ENCODE measurements around the gene STK32C.

The STK32C gene

GRCh38 chr10:132187430-132188138, 120.2 kb downstream of the STK32C start:
- no peak for DNase-seq (ENCODE audit: low read depth)
- no peak overlapping the region for H3K4me3 ChIP-seq (ENCODE audit: low read length)
- TF ChIP-seq CTCF (IDR thresholded peaks at IDR 0.05; ENCODE audit: insufficient read depth, low read depth, low read length, missing control alignments), result no peak

DNA sequence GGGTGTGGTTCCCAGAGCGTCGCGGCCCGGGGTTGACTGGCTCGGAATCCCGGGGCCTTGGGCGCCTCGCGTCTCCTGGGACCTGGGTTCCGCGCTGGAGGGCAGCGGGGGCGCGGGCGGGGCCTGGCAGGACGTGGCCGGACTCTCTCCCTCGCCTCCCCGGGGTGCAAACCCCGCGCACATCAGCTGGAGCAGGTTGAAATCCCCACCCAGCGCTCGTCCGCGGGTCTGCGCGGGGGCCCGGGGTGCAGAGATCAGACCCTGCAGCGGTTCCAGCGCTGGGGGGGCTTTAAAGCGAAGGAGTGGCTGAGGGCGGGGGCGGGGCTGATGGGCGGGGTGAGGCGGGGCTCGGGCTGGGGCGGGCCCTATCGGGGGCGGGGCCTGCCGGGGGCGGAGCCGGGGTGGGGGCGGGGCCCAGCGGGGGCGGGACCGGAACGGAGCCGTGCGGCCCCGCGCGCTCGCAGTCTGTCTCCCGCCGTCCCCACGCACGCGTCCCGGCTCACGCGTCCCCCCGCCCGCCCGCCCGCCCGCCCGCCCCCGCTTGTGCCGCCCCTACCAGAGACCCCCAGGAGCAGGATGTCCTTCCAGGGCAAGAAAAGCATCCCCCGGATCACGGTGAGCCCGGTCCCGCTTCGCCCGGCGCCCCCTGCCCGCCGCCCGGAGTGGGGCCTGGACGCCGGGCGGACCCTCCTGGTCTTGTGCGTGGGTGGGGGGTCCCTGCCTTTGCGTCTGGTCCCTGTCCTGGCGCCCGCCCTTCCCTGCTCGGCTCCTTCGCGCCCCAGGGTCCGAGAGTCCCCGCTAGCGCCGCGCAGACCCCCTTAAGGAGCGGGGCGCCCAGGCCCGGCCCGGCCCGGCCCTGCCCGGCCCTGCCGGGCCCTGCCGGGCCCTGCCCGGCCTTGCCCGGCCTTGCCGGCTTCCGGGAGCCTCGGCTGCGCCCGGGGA, 121.0 kb downstream of the STK32C start, which contains the start of gene DPYSL4:
TSS of gene DPYSL4 (plus strand) at position 461 of the 942 bp plus-strand sequence. CDS start at position 577, 116 bp downstream.
- no peak for TF ChIP-seq CTCF (IDR thresholded peaks at IDR 0.05; ENCODE audit: insufficient read depth, low read depth, low read length, missing control alignments)
- no peak for DNase-seq (ENCODE audit: low read depth)
- H3K4me3 ChIP-seq (ENCODE audit: low read length), result no peak within 1 kb of the TSS

DNA sequence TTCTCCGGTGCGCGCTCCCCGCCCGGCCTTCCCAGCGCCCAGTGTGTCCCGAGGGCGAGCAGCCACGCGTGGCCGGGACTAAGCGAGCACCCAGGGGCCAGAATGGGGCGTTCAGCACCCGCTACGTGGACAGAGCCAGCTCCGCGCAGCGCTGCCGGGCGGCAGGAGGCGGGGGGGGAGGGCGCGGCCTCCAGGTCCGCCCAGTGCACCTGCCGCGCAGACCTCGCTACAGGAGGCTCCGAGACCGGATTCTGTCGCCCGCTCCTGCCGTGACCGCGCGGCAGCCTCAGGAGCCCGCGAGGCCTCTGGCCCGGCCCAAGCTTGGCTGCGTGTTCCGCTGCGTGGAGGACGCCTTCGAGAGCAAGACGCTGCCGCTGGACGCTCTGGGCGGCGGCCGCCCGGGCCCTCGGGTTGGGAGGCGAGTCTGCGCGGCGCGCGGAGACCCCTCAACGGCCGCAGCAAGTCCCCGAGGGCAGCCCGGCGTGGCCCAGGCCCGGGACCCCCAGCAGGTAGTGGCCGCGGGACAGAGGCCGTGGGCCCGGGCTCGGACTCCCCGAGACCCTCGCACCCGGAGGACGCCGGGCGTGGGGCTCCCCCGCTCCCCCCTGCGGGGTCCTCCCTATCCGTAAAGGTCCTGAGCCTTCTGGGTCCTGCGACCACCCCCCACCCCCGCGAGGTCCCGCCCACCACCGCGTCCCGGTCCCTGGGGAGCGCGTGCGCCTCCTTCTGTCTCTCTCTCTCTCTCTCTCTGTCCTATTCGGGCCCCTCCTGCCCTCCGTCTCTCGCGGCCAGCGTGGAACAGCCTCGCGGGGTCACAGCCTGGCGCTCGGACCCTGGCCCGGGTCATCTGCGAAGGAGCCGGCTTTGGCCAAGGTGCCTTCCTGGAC, 121.9 kb downstream of the STK32C start:
- DNase-seq (ENCODE audit: low read depth), result peak; percentile 15
- TF ChIP-seq CTCF (IDR thresholded peaks at IDR 0.05; ENCODE audit: insufficient read depth, low read depth, low read length, missing control alignments), result no peak
- H3K4me3 ChIP-seq (ENCODE audit: low read length), result no peak overlapping the region

DNA sequence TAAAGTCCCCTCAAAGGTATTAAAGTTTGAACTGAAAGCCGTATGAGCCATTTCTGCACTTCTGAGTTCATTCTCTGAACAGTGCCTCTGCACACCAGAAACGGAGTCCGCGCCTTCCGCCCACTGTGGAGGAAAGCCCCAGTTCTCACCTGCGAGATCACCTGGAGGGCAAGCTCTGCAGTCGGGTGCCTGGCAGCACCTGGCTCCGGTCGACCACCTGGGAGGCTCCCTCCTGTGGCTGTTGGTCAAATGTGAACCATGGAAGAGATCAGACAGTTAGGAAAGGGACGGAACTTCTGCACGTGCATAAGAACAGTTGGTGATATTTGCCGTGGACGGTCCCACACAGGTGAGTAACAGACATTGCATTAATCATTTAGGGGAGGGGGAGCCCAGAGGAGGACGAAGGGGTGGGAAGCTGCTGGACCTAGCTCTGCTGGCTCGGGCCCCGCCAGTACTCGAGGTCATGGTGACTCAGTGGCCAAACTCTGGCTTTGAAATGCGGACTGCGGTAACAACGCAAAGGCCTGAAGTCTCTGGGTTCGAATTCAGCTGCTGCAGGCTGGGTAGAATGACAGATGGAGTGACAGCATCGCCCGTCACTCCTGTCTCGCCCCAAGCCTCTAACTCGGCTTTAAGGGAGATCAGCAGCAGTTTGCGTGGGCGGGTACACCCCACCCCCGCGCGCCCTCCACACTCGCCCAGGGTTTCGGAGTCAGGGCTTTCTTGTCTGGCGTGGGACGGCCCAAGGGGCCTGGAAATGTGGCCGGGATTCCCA, 122.7 kb downstream of the STK32C start:
- no peak for TF ChIP-seq CTCF (IDR thresholded peaks at IDR 0.05; ENCODE audit: insufficient read depth, low read depth, low read length, missing control alignments)
- no peak overlapping the region for H3K4me3 ChIP-seq (ENCODE audit: low read length)
- DNase-seq (ENCODE audit: low read depth), result no peak

DNA sequence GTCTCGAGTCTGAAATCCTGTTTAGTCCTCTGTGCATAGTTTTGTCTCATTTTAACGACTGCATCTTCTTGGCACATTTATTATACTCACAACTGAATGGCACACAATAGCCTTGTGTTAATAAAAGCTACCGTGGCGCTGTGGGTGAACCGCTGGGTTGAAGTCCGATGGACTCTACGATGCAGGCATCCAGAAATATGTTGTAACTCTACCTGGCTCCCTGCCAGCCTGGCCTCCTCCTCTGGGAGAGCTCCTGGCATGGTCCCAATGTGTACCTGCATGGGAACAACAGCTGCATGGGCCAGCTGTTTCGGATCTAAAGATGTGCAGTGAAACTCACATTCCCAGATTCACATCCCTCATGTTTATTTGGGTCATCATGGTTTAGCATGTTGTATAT, 124.7 kb downstream of the STK32C start:
- DNase-seq (ENCODE audit: low read depth), result no peak
- TF ChIP-seq CTCF (IDR thresholded peaks at IDR 0.05; ENCODE audit: insufficient read depth, low read depth, low read length, missing control alignments), result no peak
- no peak overlapping the region for H3K4me3 ChIP-seq (ENCODE audit: low read length)

DNA sequence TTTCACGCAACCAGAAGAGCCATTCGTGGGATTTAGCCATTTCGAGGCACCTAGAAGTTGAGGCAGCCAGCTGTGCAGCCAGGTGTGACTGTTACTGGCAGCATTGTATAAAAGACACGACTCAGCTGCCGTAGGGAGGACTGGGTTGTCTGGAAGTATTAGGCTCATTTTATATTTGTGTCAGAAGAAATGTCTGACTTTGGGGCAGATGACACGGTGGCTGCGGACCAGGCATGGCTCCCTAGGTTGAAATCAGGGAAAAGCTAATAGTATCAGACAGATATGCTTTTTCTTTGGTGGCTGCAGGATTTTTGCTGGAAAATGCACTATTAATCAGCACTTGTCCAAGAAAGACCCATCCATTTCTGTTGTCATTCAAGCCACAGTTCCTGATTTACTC, 125.2 kb downstream of the STK32C start:
- TF ChIP-seq CTCF (IDR thresholded peaks at IDR 0.05; ENCODE audit: insufficient read depth, low read depth, low read length, missing control alignments), result no peak
- no peak for DNase-seq (ENCODE audit: low read depth)
- H3K4me3 ChIP-seq (ENCODE audit: low read length), result no peak overlapping the region
